GM12891 (cell line): ENCODE results near the gene KDM5D.

Experiments used
- POLR2A ChIP-seq: IDR thresholded peaks from 2 replicates; pipeline ENCODE4 v1.6.1; 2011; ENCODE audit warnings: low read depth, low read length, control low read depth
- POLR2AphosphoS5 ChIP-seq: IDR thresholded peaks from 2 replicates; pipeline ENCODE4 v1.6.1; 2011; ENCODE audit warnings: low read depth, low read length, control low read depth

GRCh38 chrY:19680821-19681220 is 63.7 kb downstream of the KDM5D start:
- no peak for TF ChIP-seq POLR2A
- TF ChIP-seq POLR2AphosphoS5 = no peak
